ENCODE results near the gene SNX6. TPM values are rescaled to one million over a fixed set of nuclear protein-coding genes. Genes with fewer than 3 reads are reported as not detected.

SNX6 gene
- total and polyA plus RNA-seq, 2 donors (not counting 3 experiments of a cell fraction or from before 2014, with no cell fraction given): 95.1 to 120 TPM

DNA sequence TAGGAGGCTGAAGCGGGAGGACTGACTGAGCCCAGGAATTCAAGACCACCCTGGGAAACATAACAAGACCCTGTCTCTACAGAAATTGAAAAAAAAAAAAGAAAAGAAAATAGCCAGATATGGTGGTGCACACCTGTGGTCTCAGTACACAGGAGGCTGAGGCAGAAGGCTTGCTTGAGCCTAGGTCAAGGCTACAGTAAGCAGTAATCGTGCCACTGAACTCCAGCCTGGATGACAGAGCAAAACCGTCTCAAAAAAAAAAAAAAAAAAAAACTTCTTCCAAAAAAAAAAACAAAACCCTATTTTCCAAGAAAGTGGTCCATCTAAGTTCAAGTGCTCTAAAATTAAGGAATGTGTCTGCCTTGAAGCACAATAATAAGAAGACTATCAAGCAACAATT lies 19.8 kb downstream of the SNX6 start:
- Histone ChIP-seq H3K9me1 (replicated peaks; ENCODE audit: control insufficient read depth, extremely low read depth, insufficient read depth, low read length) (no peaks in the 10 kb centered on the region), H2AFZ (ENCODE audit: low read depth, low read length) (no peak overlapping the region), H3K79me2 (ENCODE audit: control insufficient read depth, insufficient read depth, low read length) (peaks cover 2% of the 10 kb centered on the region), H3K27me3 (ENCODE audit: control insufficient read depth in 2 of 2, insufficient read depth in 2 of 2, low read length in 2 of 2) (no peaks in the 10 kb centered on the region), H3K27ac (ENCODE audit: insufficient read depth, low read depth, low read length) (no peak overlapping the region), H3K9ac (replicated peaks; ENCODE audit: extremely low read depth, insufficient read depth, low read length) (no peak overlapping the region), H4K20me1 (replicated peaks; ENCODE audit: control insufficient read depth, extremely low read depth, insufficient read depth, low read length) (no peaks in the 10 kb centered on the region), H3K4me1 (ENCODE audit: control insufficient read depth, extremely low read depth, insufficient read depth, low read length) (no peaks in the 10 kb centered on the region), H3K9me3 (replicated peaks; ENCODE audit: control insufficient read depth, insufficient read depth, low read length) (no peaks in the 10 kb centered on the region), H3K4me2 (ENCODE audit: insufficient read depth, low read length) (no peak overlapping the region), H3K4me3 (replicated peaks in 1 of 3; ENCODE audit: insufficient read depth in 1 of 3, low read depth in 1 of 3, low read length in 3 of 3) (no peak overlapping the region), H3K36me3 (ENCODE audit: control insufficient read depth in 2 of 2, extremely low read depth in 1 of 2, insufficient read depth in 2 of 2, low read length in 2 of 2) (peaks cover 8 to 10% of the 10 kb centered on the region in 2 experiments)
- POLR2A ChIA-PET: no interaction called here
- intact Hi-C loops (cut with micrococcal nuclease): no loop called here
- FAIRE-seq (no peak), DNase-seq (ENCODE audit: low read depth, low spot score) (no peak)
- no TSS peak for BruUV-seq (replicated peaks)
- TF ChIP-seq POLR2AphosphoS5 (IDR thresholded peaks at IDR 0.05; ENCODE audit: insufficient read depth, low read depth, low read length): no peak
- TF ChIP-seq, protein P1, sequence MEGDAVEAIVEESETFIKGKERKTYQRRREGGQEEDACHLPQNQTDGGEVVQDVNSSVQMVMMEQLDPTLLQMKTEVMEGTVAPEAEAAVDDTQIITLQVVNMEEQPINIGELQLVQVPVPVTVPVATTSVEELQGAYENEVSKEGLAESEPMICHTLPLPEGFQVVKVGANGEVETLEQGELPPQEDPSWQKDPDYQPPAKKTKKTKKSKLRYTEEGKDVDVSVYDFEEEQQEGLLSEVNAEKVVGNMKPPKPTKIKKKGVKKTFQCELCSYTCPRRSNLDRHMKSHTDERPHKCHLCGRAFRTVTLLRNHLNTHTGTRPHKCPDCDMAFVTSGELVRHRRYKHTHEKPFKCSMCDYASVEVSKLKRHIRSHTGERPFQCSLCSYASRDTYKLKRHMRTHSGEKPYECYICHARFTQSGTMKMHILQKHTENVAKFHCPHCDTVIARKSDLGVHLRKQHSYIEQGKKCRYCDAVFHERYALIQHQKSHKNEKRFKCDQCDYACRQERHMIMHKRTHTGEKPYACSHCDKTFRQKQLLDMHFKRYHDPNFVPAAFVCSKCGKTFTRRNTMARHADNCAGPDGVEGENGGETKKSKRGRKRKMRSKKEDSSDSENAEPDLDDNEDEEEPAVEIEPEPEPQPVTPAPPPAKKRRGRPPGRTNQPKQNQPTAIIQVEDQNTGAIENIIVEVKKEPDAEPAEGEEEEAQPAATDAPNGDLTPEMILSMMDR (IDR thresholded peaks at IDR 0.05; ENCODE audit: extremely low read depth in 1 of 2, insufficient read depth in 1 of 2, low read depth in 1 of 2, low read length in 2 of 2): no peak
- CTCF ChIA-PET: no interaction called here
- dilution Hi-C loops (cut with MboI; ENCODE audit: extremely low pct_ligation_motif_present, low sequenced_read_pairs): no loop called here

DNA sequence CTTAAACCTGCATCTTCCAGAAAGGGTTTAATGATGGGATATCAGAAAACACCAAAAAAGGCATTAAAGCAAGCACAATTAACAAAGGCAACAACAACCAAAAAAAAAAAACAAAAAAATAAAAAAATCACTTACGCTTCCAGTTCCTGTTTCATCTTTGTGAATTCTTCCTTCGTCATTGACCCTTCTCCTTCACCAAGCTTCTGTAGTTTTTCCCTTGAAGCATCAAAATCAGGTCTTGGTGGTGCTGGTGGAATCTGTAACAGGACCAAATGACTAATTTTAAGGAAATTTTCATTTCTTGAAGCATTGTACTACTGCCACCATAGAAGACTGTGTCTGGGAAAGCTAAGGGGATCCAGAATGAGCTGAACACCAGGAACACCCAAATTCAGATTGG lies 24.5 kb downstream of the SNX6 start:
- Histone ChIP-seq H3K9ac (replicated peaks; ENCODE audit: extremely low read depth, insufficient read depth, low read length) (no peak overlapping the region), H3K9me3 (replicated peaks; ENCODE audit: control insufficient read depth, insufficient read depth, low read length) (no peaks in the 10 kb centered on the region), H3K27ac (ENCODE audit: insufficient read depth, low read depth, low read length) (no peak overlapping the region), H3K79me2 (ENCODE audit: control insufficient read depth, insufficient read depth, low read length) (peaks cover 3% of the 10 kb centered on the region), H3K4me1 (ENCODE audit: control insufficient read depth, extremely low read depth, insufficient read depth, low read length) (no peaks in the 10 kb centered on the region), H3K4me3 (replicated peaks in 1 of 3; ENCODE audit: insufficient read depth in 1 of 3, low read depth in 1 of 3, low read length in 3 of 3) (no peak overlapping the region), H3K9me1 (replicated peaks; ENCODE audit: control insufficient read depth, extremely low read depth, insufficient read depth, low read length) (no peaks in the 10 kb centered on the region), H2AFZ (ENCODE audit: low read depth, low read length) (no peak overlapping the region), H4K20me1 (replicated peaks; ENCODE audit: control insufficient read depth, extremely low read depth, insufficient read depth, low read length) (no peaks in the 10 kb centered on the region), H3K4me2 (ENCODE audit: insufficient read depth, low read length) (no peak overlapping the region), H3K27me3 (ENCODE audit: control insufficient read depth in 2 of 2, insufficient read depth in 2 of 2, low read length in 2 of 2) (no peaks in the 10 kb centered on the region), H3K36me3 (ENCODE audit: control insufficient read depth in 2 of 2, extremely low read depth in 1 of 2, insufficient read depth in 2 of 2, low read length in 2 of 2) (peaks cover 18 to 23% of the 10 kb centered on the region in 2 experiments)
- DNase-seq (ENCODE audit: low read depth, low spot score): no peak
- BruUV-seq (replicated peaks): no TSS peak
- no peak for FAIRE-seq
- CTCF ChIA-PET: interaction anchor here (0.7 kb wide), 1 partner anchor 1144 kb away, joined by 3 read pairs; no protein-coding TSS in a partner anchor
- TF ChIP-seq POLR2AphosphoS5 (IDR thresholded peaks at IDR 0.05; ENCODE audit: insufficient read depth, low read depth, low read length): no peak
- TF ChIP-seq JUN (IDR thresholded peaks at IDR 0.05; ENCODE audit: borderline replicate concordance, insufficient read depth, insufficient read length, low read depth): no peak
- TF ChIP-seq, protein P1 (IDR thresholded peaks at IDR 0.05; ENCODE audit: extremely low read depth in 1 of 2, insufficient read depth in 1 of 2, low read depth in 1 of 2, low read length in 2 of 2): no peak
- TF ChIP-seq MYC (IDR thresholded peaks at IDR 0.05; ENCODE audit: low read depth, low read length): no peak
- TF ChIP-seq POLR2A (IDR thresholded peaks at IDR 0.05; ENCODE audit: low read depth, low read length): no peak
- TF ChIP-seq EZH2 (IDR thresholded peaks at IDR 0.05; ENCODE audit: borderline replicate concordance, low read depth, low read length, severe bottlenecking): no peak
- no peak for TF ChIP-seq FOS (IDR thresholded peaks at IDR 0.05; ENCODE audit: borderline replicate concordance, insufficient read depth, low read length)
- TF ChIP-seq, protein P2, sequence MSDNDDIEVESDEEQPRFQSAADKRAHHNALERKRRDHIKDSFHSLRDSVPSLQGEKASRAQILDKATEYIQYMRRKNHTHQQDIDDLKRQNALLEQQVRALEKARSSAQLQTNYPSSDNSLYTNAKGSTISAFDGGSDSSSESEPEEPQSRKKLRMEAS (IDR thresholded peaks at IDR 0.05; ENCODE audit: insufficient read depth, insufficient read length): no peak
- no peak for TF ChIP-seq GATA2 (IDR thresholded peaks at IDR 0.05; ENCODE audit: insufficient read depth, insufficient read length, low read depth, low read length)
- intact Hi-C loops (cut with micrococcal nuclease) (no loop called here), dilution Hi-C loops (cut with MboI; ENCODE audit: extremely low pct_ligation_motif_present, low sequenced_read_pairs) (no loop called here)
- POLR2A ChIA-PET: interaction anchor here (0.7 kb wide), 1 partner anchor 117 kb away, joined by 3 read pairs; no protein-coding TSS in a partner anchor

All from endothelial cell of umbilical vein (primary cell).